GM20431 (cell line): Measurements from ENCODE around the gene TMPRSS12.
"Not testable (repeated sequence)": the region's sequence is repeated elsewhere in the genome, so short reads cannot be mapped to it uniquely, and the experiment has no call there.

Experiments used
- in situ Hi-C: fragments of 300-500 bp; cut with MseI, MboI; formaldehyde crosslinking; loops from one replicate; pipeline ENCODE4 v1.15.0; 2020; ENCODE audit warnings: low sequenced_read_pairs; ENCODE audit not compliant: unreplicated experiment

The TMPRSS12 gene

GRCh38 chr12:50855218-50855617, 12.5 kb downstream of the TMPRSS12 start:
- in situ Hi-C loops = not testable (repeated sequence)

- in situ Hi-C loops = not testable (repeated sequence)
These were observed 13.0 kb downstream of the TMPRSS12 start for GRCh38 chr12:50855679-50856078.

GRCh38 chr12:50859621-50860310, 17.0 kb downstream of the TMPRSS12 start:
- in situ Hi-C loops = no loop called here

GRCh38 chr12:50862316-50862715, 19.6 kb downstream of the TMPRSS12 start:
- in situ Hi-C loops = no loop called here

GRCh38 chr12:50865266-50865665, 22.5 kb downstream of the TMPRSS12 start:
- in situ Hi-C loops = no loop called here

GRCh38 chr12:50868881-50869280, 26.2 kb downstream of the TMPRSS12 start:
- in situ Hi-C loops = not testable (repeated sequence)

GRCh38 chr12:50882563-50882962, 39.8 kb downstream of the TMPRSS12 start:
- in situ Hi-C loops = no loop called here

- in situ Hi-C loops = no loop called here
These were observed 44.5 kb downstream of the TMPRSS12 start for GRCh38 chr12:50887191-50887590.

GRCh38 chr12:50888666-50889065, 45.9 kb downstream of the TMPRSS12 start:
- in situ Hi-C loops = no loop called here

- in situ Hi-C loops = no loop called here
These were observed 51.5 kb downstream of the TMPRSS12 start for GRCh38 chr12:50894241-50894640.

- in situ Hi-C loops = no loop called here
These were observed 59.0 kb downstream of the TMPRSS12 start for GRCh38 chr12:50901685-50902113.

- in situ Hi-C loops = not testable (repeated sequence)
These were observed 65.8 kb downstream of the TMPRSS12 start for GRCh38 chr12:50908479-50908878.

GRCh38 chr12:50912361-50912760, 69.6 kb downstream of the TMPRSS12 start:
- in situ Hi-C loops = not testable (repeated sequence)

- in situ Hi-C loops = no loop called here
These were observed 70.5 kb downstream of the TMPRSS12 start for GRCh38 chr12:50913224-50913623.

- in situ Hi-C loops = no loop called here
These were observed 72.3 kb downstream of the TMPRSS12 start for GRCh38 chr12:50914872-50915484.

- in situ Hi-C loops = no loop called here
These were observed 73.6 kb downstream of the TMPRSS12 start for GRCh38 chr12:50916292-50916691.

GRCh38 chr12:50918584-50919316, 76.0 kb downstream of the TMPRSS12 start:
- in situ Hi-C loops = no loop called here

- in situ Hi-C loops = no loop called here
These were observed 80.1 kb downstream of the TMPRSS12 start for GRCh38 chr12:50922820-50923219.

GRCh38 chr12:50923361-50924130, 80.8 kb downstream of the TMPRSS12 start:
- in situ Hi-C loops = no loop called here

GRCh38 chr12:50924131-50924438, 81.4 kb downstream of the TMPRSS12 start:
- in situ Hi-C loops = no loop called here
